Left forelimb (tissue), 1 donor: ENCODE results near the gene SPPL2B.

Experiments used
- DNase-seq: peaks from one replicate; pipeline ENCODE4 v3.0.0-alpha.2; 2018; ENCODE audit warnings: low spot score

SPPL2B gene

DNA sequence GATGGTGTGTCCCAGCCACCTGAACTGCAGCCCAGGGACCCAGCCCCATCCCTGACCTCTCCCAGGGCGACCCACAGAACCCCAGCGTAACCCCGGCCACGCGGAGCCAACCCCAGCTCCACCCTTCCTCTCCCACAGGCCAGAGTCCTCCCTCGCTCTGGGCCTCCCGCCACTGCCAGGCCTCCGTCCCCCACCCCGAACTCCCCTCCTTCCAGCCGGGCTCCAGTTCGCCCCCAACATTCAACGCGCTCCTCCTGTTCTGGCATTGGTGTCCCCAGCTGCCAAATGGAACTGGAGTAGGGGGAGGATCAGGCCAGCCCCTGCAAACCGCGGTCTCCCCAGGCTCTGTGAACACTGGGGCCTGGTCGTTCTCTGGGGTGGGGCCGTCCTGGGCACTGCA lies 28.0 kb upstream of the SPPL2B start:
- no peak for DNase-seq

DNA sequence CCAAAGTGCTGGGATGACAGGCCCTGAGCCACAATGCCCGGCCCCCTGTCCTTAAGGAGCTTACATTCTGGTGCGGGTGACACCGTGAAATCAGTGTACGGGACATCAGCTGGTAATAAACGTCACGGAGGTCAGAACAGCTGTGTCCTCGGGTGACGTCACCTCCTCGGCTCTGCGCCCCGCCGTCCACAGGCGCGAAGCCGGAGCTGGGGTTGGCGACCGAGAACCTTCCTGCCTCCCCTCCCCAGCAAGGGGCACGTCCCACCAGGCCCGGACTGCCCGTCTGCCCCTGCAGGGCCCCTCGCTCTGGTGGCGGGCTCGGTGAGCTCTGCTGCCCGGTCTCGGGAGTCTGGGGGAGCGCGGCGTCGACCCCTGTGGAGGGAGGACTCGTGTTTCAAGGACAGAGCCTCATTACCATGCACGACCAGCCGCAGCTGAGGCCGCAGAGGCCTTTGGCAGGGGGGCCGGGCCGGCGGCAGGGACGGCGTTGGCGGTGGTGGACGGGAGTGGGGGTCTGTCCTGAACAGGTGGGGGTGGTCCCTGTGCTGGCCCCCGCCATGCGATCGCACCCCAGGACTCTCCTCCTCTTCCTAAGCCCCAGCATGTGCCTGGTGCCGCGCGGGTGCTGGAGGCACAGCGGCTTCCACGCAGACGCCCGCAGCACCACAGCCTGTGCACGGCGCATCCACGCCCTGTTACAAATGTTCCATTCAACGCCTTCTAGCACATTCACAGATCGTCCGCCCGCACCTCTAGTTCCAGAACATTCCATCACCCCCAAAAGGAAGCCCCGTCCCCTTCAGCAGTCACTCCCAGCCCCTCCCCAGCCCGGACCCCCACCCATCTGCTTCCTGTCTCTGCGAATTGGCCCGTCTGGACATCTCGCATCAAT lies 25.9 kb upstream of the SPPL2B start:
- no peak for DNase-seq

DNA sequence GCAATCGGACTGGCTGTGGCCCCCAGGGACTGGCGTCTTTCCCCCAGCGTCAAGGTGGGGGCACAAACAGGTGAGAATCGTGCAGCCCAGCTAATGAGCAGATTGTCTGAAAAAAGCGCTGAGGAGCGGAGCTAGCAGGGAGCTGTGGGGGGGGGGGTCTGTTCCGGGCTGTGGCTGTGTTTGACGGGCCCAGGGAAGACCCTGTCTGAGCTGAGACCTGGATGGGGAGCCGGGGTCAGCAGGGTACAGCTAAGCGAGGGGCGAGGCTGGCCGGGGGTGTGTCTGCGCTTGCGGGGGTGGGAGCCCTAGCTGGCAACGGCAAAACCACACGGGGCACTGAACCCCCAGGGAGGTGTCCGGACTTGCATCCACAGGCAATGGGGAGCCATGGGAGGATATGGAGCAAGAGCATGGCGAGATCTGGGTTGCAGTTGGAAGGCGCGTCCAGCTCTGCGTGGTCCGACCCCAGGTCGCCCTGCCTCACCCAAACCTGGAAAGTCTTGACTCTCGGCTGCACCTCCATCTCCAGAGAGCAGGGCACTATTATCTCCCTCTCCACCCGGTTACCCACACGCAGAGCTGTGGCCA lies 25.2 kb upstream of the SPPL2B start:
- no peak for DNase-seq

DNA sequence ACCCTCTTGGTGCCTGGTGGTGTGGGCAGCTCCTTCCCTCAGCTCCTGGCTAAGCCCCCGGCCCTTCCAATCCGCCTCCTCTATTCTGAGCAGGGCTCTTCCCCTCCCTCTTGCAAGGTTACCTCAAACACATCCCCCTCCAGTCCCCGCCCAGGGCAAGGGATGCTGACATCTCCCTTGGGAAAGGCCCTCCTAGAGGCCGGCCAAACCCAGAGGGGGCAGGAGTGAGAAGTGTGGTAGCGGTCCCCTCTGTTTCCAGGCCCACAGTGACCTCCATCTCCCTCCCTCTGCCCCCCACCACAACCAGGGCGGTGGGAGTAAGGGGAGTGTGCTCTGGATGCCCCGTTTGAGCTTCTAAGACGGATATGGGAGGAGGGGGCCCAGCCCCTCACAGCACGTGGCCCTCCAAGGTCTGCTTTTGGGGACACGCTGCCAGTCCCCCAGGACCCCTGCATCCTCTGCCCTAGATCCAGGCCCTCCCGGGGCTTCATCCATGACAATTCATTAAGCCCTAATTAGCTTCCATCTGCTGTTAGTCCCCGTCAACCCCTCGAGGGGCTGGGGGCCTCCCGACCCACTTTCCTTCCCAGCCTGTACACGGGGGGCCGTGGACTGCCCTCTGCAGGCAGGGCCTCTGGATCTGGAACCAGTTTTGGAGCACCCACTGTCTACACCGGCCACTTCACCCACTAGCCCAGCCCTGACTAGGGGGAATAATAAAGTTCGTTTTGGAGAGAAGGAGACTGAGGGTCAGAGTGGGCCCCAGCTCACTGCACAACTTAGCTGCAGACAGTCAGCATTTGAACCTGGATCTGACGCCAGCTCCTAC lies 22.8 kb upstream of the SPPL2B start:
- DNase-seq = no peak

DNA sequence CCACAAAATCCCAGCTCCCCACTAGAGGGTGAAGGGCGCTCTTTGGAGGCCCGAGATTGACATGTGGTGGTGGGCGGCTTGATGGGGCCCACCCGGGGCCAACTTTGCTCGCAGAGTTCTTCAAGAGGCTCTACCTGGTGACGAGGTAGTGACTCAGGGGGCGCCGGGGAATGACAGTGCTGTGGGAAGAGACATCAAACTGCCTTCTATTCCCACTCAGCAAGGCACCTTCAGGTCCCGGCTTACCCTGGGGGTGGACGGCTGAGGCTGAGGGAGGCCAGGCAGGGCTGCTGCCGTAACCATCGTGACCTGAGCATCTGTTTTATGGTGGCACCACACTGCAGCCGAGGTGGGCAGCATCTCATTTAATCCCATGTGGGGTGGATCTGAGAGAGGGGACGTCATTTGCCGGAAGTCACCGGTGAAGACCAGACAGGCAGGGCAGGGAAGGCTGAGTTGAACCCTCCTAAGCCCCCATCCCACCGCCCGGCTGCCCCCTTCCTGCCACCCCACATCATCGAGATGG lies 22.1 kb upstream of the SPPL2B start:
- DNase-seq = no peak

DNA sequence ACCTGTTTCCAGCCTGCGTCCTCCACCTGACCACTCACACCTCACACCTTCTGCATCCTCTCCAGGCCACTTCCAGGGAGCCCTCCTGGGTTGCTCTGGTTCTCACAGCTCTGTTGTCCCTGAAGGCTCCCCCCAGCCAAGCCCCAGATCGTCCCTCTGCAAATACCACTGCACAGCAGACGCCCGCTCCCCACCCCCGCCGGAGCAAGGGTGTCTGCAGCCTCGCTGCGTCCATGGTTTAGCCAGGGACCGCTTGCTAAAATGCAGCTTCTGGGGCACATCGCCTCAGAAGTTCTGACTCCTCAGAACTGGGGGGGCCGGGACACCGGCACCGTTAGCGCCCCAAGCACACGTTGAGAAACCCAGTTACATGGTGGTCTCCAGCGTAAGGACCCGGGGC lies 21.5 kb upstream of the SPPL2B start:
- DNase-seq = no peak

DNA sequence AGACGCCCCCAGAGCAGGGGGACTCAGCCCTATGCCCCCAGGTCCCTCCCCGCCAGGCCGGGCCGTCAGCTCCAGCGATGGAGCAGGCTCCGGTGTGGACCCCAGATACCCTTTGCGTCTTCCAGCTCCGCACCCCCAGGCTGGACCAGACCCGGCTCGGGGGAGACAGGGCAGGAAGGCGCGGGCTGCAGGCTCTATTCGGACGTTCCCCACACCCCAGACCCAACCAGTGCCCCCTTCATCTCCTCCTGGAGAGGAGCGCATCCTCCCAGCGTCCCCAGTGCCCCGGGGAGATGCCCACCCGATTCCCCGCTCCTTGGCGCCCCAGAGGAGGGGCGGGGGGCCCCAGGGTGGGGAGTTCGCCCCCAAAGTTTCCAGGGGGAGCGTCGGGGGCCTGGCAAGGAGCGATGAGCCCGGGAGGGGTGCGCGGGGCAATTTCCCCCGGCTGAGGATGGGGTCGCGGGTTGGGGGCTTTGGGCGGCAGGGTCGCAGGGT lies 20.9 kb upstream of the SPPL2B start:
- DNase-seq = no peak

DNA sequence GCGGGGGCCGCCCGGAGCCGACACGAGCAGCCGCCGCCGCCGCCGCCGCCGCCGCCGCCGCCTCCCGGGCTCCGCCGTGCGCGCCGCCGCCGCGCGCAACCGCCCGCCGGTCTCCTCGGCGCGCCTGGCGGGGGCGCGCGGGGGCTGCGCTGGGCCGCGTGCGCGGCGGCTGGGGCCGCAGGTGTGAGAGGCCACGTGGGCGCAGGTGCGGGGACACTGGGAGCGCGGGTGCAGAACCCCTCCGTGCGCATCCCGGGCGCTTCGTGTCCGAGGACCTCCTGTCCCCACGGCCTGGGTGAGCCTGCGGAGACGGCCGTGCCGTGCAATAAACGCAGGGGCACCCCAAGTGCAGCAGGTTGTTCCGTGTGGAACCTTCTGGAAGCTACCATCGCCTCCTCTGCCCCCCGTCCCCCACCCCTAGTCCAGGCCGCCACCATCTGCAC lies 20.3 kb upstream of the SPPL2B start, which contains the start of gene LINGO3:
TSS of gene LINGO3 (minus strand) at position 41 of the 443 bp plus-strand sequence. CDS start 16,378 bp downstream, outside the sequence.
- DNase-seq = no peak

DNA sequence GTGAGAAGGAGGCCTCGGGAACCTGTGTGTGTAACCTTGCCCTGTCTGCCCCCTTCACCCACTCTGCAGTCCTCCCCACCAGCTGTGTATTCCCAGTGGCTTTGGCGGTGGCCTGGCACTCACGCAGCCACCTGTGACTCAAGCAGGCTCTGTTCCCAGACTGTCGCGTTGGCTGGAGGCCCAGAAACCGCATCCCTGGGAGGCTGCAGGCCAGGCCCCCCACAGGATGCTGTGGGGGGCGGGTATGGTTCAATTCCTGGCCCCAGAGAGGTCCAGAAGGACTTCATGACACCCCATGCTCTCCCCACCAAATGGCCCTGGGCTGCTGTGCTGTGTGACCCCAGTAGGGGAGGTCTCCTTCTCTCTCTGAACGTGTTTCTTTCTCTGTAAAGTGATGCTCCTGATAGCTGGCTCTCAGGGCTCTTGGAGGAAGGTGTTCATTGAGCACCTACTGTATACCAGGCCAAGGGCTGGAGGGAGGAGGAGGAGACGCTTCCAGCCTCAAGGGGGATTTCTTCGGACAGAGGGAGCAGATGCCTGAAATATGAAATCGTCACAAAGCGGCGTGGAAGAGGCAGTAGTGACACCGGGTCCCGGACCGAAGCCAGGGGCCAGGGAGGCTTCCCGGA lies 18.6 kb upstream of the SPPL2B start:
- no peak for DNase-seq

DNA sequence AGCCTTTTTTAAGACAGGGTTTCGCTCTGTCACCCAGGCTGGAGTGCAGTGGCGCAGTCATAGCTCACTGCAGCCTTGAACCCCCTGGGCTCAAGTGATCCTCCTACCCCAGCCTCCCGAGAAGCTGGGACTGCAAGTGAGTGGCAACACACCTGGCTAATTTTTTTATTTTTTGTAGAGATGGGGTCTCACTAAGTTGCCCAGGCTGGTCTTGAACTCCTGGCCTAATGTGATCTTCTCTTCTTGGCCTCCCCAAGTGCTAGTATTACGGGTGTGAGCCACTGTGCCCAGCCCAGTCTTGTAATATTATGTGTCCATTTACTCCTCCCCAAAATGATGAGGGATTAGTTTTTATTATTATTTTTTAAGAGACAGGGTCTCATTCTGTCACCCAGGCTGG lies 17.4 kb upstream of the SPPL2B start:
- DNase-seq = no peak

DNA sequence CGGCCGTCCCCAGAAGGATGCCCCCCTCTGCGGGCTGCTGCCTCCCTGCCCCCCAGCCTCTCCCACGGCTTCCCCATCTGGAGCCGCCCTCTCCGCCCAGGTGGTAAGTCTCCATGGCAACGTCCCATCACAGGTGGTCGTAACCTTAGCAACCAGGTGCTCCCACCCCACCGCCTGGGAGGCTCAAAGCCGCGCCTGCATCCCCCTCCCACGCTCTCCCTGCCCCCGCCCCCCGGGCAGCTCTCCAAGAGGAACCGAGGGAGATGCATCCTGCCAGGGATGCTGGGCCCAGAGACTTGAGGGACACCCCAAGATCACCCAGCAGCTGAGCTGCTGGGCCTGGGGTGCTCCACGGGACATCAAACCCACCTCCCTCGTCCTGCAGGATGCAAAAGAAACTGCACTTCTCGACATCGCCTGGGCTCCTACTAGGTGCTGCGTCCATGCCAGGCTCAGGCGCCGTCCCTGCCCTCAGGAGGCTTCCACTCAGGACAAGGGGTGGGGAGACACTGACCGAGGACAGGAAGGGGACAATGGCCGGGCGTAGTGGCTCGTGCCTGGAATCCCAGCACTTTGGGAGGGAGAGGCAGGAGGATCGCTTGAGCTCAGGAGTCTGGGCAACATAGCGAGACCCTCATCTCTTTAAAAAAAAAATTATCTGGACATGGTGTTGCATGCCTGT lies 15.5 kb upstream of the SPPL2B start:
- no peak for DNase-seq

DNA sequence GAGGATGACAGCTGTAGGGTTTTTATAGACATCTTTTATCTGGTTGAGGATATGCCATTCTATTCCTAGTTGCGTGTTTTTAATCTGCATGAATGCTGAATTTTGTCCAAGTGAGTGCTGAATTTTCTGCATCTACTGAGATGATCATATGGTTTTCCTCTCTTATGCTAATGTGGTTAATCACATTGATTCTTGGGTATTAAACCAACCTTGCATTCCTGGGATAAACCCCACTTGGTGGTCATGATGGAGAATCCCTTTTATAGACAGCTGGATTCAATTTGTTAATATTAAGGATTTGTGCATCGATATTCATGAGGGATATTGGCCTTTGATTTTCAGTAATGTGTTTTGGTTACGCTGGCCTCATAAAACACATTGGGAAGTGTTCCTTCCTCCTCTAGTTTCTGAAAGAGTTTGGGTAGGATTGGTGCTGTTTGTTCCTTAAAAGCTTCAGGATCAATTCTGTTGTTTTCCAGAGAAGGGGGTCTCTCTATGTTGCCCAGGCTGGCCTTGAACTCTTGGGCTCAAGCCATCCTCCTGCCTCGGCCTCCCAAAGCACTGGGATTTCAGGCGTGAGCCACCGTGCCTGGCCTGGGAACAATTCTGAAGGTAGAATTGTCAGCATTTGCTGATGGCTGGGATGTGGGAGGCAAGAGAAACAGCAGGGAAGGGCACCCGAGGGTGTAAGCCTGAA lies 13.2 kb upstream of the SPPL2B start:
- DNase-seq = no peak

DNA sequence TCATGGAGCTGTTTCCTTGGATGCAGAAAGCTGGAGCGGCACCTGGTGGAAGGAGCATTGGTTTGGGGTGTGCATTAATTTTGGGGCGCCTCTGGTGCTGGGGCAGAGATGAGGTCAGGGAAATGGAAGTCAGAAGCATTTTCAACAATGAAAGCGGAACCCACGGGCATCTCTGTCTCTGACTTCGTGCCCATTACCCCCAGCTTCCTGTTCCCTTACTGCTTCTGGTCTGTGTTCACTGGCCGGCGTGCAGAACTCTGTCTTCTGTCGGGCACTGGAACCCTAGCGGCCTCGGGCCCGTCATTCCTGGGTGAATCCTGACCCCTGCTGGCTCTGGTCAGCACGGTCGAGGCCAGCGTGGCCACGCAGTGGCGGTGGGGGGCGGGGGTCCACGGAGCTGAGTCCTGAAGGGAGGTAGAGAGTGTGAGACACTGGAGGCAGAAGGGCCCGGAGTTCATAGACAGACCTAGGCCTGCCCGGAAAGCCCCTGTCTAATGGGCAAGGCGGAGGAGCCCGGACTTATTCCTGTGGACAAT lies 12.6 kb upstream of the SPPL2B start:
- no peak for DNase-seq

DNA sequence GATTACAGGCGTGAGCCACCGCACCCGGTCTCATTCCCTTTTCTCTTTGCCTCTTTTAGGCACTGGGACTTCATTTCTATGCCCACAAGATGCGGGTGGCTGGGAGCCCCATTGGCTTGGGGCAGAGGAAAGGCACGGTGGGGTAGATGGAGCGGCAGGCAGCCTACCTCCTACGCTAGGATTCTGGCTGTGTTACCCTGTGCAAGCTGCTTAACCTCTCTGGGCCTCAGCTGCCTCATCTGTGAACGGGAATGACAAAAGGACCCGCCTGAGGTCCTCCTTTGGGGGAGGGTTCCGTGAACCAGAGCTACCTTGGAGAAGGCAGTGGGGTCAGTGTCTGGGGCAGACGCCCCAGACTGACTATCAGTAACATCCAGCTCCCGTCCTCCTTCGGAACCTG lies 11.2 kb upstream of the SPPL2B start:
- DNase-seq = no peak

DNA sequence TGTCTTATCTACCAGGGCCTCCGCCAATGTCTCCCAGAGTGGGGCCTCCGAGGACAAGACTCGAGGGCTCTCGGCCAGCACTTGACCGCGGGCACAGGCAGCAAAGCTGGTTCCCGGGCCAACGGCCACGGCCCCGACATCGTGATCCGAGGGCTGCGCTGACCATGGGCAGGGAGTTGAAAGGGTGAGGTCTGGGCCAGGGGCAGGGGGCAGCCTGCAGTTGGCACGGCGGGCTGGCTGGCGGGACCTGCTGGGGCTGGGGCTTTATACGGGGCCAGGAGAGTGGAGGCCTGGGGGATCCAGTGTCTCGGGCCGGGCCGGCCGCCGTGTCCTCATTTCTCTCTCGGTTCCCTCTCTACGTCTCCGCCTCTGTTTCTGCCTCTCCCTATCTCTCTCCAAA lies 10.7 kb upstream of the SPPL2B start:
- DNase-seq = no peak

DNA sequence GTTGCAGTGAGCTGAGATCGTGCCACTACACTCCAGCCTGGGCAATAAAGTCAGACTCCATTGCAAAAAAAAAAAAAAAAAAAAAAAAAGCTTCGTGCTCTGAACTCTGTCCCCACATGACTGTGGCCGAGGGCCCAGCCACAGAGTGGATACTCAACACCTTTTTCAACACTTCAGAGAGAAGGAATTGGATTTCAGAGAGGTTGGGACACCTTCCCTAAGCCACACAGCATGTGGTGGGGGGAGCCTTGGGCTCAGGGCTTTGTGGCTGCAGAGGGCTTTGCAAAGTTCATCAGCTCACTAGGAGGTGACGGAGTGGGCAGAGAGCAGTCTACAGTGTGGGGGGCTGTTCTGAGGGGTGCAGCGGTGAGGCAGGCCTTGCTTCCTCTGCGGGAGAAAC lies 9.6 kb upstream of the SPPL2B start:
- no peak for DNase-seq

DNA sequence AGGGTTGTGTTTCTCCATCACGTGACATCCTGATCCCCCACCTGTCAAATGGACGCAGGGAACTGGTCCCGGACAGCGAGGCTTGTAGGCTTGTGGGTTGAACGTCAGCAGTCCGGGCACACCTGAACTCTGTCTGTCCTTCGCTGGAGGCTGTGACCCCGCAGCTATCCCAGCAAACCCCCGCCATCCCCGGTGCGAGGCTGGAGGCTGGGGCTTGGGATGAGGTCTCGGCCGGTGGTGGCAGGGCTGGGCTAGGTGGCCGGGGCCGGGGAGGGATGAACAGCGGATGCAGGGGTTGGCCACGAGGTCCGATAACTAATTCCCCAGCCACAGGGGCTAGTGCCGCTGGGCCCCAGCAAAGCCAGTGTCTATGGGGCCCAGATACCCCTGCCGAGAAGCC lies 8.9 kb upstream of the SPPL2B start:
- DNase-seq = no peak

DNA sequence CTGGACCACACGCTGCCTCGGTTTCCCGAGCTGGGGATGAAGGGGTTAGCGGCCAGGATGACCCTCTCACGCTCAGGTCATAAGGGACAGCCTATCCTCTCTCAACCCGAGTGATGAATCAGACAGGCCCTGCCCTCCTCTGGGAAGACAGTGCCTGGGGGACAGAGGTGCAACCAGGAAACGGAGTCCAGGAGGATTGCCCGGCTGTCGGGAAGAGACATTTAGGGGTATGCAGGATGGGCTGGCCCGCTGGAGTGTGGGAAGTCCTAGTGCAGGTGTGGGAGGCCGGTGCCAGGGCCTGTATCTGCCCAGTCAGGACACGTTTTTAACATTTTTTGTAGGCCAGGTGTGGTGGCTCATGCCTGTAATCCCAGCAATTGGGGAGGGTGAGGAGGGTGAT lies 8.4 kb upstream of the SPPL2B start:
- DNase-seq = no peak

DNA sequence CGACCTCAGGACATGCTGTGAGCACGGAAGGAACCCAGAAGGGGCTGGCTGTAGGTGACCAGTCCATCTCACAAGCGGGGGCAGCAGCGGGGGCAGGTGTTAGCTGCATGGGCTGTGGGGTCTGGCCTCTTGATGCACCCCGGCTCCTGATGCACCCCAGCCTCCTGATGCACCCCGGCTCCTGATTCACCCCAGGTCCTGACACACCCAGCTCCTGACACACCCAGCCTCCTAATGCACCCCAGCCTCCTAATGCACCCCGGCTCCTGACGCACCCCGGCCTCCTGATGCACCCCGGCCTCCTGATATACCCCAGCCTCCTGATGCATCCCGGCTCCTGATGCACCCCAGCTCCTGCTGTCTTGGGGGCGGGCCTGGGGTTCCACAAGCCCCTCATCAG lies 7.5 kb upstream of the SPPL2B start:
- DNase-seq = no peak

DNA sequence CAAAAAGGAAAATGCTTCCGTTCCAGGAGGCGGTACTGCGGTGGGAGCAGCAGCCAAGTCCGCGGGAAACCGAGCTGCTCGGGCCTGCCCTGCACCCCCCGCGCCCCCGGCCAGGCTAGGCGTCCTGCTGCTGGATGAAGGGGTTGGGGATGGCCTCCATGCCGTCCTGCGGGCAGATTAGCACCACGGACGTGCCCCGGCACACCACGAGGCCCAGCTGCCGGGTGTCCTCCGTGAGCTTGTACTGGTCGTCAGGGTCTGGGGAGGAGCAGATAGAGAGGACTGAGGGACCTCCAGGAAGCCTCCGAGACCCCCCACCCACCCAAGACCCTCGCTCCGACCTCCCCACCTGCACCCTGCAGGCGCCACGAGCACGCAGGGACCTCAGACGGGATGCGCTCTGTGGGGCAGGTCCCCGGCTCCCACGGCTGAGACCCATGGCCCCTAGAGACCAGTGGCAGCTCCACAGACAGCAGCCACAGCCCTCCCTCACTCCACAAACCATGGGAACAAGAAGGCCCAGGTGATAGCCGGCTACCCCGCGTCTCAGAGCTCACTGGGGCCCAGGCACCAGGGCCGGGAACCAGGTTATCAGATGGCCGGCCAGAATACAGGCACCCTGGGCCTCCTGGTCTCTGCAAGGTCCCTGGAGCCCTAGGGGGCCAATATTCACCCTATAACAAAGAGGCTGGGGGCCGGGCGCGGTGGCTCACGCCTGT lies 6.8 kb upstream of the SPPL2B start:
- no peak for DNase-seq
